K562 treated with DMSO at 1 percent for 48 hours (cell line): ENCODE results near the gene MRPS7. TPM values are rescaled to one million over a fixed set of nuclear protein-coding genes. Genes with fewer than 3 reads are reported as not detected.

Source experiments
- total RNA-seq: library from RNA; unstranded; fragments of 300-600 nt; gene quantifications from 2 replicates; pipeline ENCODE4 v1.2.3, GENCODE V29; 2022; ENCODE audit warnings: low replicate concordance; ENCODE audit errors: extremely low read depth

The MRPS7 gene
- total RNA-seq: not detected in 2 replicates

DNA sequence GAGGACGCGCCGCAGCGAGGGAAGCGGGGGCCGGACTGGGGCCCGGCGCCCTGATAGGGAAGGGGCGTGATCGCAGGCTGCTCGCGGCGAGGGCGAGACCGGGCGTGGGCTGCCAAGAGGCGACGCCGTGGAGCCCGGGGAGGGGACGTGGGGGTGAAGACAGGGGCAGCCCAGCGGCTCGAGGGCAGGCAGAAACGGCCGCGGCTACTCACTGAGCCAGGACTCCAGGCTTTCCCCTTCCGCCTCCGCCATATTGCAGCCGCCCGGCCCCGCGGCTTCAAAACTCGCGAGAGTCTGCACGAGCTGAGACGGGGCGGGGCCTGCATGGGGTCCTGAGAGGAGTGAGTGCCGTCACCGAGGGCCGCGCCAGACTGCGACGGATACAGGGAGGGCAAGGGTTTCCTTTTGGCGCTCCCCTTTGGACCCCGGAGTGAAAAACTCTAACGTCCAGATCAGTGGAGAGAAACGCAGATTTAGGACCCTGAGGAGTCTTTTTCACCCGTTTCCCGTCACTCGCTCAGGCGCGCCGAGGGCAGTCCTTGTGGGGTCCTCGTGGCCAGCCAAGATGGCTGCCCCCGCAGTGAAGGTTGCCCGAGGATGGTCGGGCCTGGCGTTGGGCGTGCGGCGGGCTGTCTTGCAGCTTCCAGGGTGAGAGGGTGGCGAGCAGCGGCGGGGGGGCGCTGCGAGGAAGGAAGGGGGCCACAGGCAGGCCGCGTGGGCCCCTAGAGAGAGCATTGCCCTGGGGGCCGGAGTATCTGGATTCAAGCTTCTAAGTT, at the start of gene MRPS7, which contains the start of gene GGA3:
TSS of gene MRPS7 (plus strand) at position 544 of the 776 bp plus-strand sequence. CDS start at position 566, 22 bp downstream.
TSS of gene GGA3 (minus strand) at position 271 of the 776 bp plus-strand sequence. CDS start at position 252, 19 bp downstream.

DNA sequence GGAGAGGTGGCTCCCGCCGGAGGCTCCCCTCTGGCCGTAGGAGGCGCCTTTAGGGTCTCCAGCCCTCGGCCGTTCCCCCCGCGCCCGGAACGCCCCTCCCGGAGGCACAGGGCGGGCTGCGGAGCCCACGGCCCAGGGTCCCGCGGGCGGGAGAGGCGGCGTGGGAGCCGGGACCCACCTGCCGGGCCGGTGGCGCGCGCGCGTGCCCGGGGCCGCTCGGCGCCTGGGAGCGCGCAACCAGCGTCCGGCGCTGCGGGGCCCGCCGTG, 9.2 kb downstream of the MRPS7 start, which contains the start of gene MIF4GD:
TSS of gene MIF4GD (minus strand) at position 266 of the 267 bp plus-strand sequence. CDS start 1,036 bp downstream, outside the sequence.

DNA sequence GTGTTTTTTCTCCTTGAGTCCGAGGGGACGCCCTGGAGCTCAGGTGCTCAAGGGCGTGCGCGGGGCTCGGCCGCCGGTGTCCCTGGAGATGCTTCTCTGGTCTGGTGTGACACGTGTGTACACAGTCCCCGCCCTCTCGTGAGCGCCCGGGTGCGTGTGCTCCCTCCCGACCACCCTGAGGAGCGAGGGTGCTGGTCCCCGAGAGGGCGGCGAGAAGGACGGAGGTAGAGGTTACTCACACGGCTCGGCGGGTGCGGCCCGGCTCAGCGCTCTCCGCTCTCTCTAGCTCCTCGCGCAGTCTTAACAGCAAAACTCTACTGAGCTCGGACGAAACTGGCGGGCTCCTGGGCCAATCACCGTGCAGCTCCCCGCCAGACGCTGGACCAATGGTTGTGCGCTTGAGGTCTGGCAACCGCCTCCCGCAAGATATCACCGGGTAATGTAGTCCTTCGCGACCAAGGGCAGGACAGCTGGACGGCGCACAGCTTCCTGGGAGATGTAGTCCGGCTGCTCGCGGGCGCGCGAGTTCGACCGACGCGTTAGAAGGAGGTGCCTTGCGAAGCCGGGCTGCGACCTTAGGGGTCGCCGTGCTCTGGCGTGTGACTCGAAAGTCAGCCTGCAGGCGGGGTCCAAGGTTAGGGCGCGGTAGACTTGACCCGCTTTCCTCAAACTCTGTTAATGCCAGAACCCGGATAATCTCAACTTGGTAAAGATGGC, 27.6 kb downstream of the MRPS7 start, which contains the start of gene SLC25A19:
TSS of gene SLC25A19 (minus strand) at position 319 of the 717 bp plus-strand sequence. CDS start 2,669 bp downstream, outside the sequence.

Other genes starting within 250 kb of the MRPS7 start
- not detected in 2 replicates for gene MRPL58, start 249.2 kb upstream of the MRPS7 start, total RNA-seq
- not detected in 2 replicates for gene ATP5PD, start 214.9 kb upstream of the MRPS7 start, total RNA-seq
- not detected in 2 replicates for gene KCTD2, start 214.7 kb upstream of the MRPS7 start, total RNA-seq
- gene SLC16A5, start 173.9 kb upstream of the MRPS7 start, total RNA-seq: not detected in 2 replicates
- gene ARMC7, start 151.9 kb upstream of the MRPS7 start, total RNA-seq: not detected in 2 replicates
- not detected in 2 replicates for gene NT5C, start 130.1 kb upstream of the MRPS7 start, total RNA-seq
- gene JPT1, start 107.4 kb upstream of the MRPS7 start, total RNA-seq: not detected in 2 replicates
- gene SUMO2, start 78.9 kb upstream of the MRPS7 start, total RNA-seq: not detected in 2 replicates
- gene NUP85, start 56.2 kb upstream of the MRPS7 start, total RNA-seq: 597 TPM in 1 of 2 replicates, not detected in the other
- not detected in 2 replicates for gene GGA3, start 273 bp upstream of the MRPS7 start, total RNA-seq
- not detected in 2 replicates for gene MIF4GD, start 9.4 kb downstream of the MRPS7 start, total RNA-seq
- gene SLC25A19, start 27.6 kb downstream of the MRPS7 start, total RNA-seq: not detected in 2 replicates
- gene GRB2, start 143.8 kb downstream of the MRPS7 start, total RNA-seq: 308 TPM in 1 of 2 replicates, not detected in the other
- gene TMEM94, start 194.8 kb downstream of the MRPS7 start, total RNA-seq: not detected in 2 replicates